HPDE6-E6E7 (cell line): ENCODE data around the gene SERPINB6.
A peak's percentile ranks its signal among the peaks of the same experiment; 100 is the strongest.
"Not testable (repeated sequence)": the region's sequence is repeated elsewhere in the genome, so short reads cannot be mapped to it uniquely, and the experiment has no call there.

Experiments used
- DNase-seq: peaks from one replicate; pipeline ENCODE4 v3.0.0; 2011; ENCODE audit warnings: missing footprints; ENCODE audit errors: extremely low spot score

The SERPINB6 gene

GRCh38 chr6:2977799-2978590, 6.6 kb upstream of the SERPINB6 start:
- DNase-seq = no peak

DNA sequence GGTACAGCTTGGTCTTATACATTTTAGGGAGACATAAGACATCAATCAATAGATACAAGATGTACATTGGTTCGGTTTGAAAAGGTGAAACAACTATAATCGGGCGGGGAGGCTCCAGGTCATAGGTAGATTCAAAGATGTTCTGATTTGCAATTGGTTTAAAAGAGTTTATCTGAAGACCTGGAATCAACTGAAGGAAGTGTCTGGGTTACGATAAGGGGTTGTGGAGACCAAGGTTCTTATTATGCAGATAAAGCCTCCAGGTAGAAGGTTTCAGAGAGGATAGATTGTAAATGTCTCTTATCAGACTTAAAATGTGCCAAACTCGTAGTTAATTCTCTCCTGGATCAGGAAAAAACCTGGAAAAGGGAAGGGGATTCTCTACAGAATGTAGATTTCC, 5.9 kb upstream of the SERPINB6 start:
- DNase-seq = no peak

DNA sequence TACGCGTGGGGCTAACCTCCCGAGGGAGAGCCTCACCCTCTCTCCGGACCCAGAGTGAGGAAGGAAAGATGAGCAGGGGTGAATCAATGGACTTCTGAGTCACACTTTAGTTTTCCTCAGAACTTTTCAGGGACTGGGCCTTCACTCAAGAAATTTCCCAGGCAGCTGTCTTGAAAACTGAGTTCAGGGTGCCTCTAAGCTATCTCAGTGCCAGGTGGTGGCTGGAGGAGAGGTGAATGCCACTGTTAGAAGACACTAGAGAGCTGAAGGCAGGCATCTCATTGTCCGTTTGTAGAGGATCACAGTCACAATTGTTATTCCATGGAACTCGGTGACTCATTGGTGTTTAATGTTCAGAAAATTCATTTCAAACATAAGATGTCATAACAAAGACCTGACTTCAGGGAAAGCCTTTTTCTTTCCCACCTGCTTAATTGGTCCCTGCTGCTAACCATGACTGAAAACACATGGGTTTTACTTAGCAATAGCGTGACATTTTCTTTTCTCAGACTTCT, 5.3 kb upstream of the SERPINB6 start:
- peak; percentile 67 for DNase-seq

DNA sequence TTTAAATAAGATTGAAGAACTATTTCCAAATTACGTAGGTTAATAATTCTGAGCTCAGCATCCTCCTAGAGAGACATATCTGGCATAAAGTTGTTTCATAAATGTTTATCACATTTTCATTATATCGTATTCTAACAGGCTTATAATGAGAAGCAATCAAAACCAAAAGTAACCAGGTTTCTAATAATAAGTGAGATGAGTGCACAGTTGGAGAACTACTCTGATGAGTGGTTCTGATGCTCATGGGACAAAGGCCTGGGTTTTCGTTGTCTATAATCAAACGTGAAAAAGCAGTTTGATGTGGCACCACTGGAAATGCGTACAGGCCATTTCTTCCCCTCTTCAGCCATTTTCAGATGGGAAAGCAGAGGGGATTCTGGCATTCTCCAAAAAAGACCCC, 4.7 kb upstream of the SERPINB6 start:
- no peak for DNase-seq

GRCh38 chr6:2973676-2974075, 2.3 kb upstream of the SERPINB6 start:
- DNase-seq = no peak

DNA sequence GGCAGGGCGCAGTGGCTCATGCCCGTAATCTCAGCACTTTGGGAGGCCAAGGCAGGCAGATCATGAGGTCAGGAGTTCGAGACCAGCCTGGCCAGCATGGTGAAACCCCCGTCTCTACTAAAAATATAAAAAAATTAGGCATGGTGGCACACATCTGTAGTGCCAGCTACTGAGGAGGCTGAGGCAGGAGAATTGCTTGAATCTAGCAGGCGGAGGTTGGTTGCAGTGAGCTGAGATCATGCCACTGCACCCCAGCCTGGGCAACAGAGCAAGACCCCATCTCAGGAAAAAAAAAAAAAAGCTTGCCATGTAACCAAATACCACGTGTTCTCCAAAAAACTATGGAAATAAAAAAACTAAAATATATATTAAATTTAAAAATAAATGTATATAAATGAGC, 1.8 kb upstream of the SERPINB6 start:
- not testable (repeated sequence) for DNase-seq

DNA sequence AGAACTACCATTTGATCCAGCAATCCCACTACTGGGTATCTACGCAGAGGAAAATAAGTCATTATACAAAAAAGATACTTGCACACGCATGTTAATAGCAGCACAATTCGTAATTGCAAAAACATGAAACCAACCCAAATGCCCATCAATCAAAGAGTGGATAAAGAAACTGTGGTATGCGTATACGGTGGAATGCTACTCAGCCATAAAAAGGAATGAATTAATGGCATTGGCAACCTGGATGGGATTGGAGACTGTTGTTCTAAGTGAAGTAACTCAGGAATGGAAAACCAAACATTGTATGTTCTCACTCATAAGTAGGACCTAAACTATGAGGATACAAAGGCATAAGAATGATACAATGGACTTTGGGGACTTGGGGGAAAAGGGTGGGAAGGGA, 1.3 kb upstream of the SERPINB6 start:
- DNase-seq = not testable (repeated sequence)

DNA sequence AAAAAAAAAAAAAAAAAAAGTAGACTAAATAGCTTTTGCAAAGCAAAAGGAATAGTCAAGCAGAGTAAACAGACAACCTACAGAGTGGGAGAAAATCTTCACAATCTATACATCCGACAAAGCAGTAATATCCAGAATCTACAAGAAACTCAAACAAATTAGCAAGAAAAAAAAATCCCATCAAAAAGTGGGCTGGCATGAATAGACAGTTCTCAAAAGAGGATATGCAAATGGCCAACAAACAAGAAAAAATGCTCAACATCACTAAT, 786 bp upstream of the SERPINB6 start:
- DNase-seq = not testable (repeated sequence)

DNA sequence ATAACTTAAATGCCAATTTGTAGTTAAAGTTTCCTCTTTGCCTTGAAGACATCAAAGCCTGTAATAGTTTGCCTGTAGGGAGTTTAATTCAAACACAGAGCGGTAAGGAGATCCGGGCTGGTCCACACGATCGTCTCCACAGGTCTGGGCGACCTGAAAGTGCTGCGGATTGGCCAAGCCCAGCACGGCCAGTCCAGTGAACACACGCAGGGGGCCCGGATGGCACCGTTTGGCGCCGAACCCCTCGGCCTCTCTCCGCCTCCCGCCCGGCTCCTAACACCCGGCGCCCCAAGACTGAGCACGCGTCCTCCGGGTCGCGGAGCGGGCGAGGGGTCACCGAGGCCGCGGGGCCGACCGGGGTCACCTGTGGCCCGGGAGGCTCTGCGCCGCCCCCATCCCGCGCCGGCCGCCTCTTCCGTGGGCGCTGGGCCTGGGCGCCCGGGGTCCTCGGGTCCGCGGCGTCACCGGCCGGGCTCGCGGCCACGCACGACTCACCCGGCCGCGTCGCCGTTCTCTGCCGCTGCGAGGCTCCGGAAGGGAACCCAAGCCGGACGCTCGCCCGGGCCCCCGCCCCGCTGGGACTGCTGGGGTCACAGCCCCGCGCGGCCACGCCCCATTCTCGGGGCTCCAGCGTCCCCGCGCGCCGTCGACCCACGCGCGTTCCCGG, 481 bp downstream of the SERPINB6 start:
- no peak for DNase-seq

DNA sequence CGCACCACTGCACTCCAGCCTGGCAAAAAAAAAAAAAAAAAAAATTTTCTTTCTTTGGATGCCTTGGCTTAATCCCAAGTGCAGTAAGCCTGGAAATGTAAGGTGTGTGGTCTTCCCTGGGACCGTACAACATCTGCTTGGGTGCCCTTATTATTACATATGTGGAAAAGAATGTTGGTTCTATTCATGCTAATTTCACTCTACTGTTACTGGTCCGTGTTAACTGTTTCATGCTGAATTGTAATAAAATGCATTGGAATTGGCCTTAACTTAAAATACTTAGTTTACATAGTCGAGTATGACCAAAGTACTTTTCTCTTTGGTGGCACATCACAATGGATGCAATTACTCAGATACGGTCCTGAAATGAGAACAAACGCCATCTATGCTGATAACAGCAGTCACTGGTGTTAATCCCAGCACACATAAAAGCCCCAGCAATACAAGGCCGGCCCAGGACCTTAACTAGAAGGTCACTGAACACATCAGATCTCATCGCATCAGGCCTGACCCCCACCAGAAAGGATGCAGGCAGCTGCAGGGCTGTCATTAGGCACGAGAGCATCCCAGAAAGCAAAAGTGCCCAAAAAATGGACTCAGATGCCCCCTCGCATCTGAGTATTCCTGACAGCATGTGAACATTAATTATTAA, 1.2 kb downstream of the SERPINB6 start:
- no peak for DNase-seq

DNA sequence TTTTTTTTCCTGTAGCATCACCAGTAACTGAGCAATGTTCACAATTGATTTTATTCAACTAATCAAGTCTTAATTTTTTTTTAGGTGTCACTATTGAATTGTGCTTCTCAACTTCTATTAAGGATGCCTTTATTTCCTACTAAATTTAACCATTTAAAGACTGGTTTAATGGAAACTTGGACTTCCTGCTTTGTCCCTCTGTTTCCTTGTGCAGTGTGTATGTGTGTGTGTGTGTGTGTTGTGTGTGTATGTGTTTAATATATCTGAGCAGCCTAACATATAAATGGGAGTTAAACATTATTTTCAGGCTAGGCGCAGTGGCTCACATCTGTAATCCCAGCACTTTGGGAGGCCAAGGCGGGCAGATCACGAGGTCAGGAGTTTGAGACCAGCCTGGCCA, 1.8 kb downstream of the SERPINB6 start:
- no peak for DNase-seq

GRCh38 chr6:2968600-2969135, 2.7 kb downstream of the SERPINB6 start:
- no peak for DNase-seq

DNA sequence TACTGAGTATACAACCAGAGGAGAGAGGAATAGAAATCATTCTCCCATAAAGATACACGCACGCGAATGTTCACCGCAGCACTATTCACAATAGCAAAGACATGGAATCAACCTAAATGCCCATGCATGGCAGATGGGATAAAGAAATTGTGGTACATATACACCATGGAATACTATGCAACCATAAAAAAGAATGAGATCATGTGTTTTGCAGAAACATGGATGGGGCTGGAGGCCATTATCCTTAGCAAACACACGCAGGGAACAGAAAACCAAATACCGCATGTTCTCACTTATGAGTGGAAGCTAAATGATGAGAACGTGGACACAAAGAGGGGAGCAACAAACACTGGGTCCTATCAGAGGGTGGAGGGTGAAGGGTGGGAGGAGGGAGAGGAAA, 3.4 kb downstream of the SERPINB6 start:
- DNase-seq = no peak

GRCh38 chr6:2966347-2966746, 5.0 kb downstream of the SERPINB6 start:
- DNase-seq = no peak

DNA sequence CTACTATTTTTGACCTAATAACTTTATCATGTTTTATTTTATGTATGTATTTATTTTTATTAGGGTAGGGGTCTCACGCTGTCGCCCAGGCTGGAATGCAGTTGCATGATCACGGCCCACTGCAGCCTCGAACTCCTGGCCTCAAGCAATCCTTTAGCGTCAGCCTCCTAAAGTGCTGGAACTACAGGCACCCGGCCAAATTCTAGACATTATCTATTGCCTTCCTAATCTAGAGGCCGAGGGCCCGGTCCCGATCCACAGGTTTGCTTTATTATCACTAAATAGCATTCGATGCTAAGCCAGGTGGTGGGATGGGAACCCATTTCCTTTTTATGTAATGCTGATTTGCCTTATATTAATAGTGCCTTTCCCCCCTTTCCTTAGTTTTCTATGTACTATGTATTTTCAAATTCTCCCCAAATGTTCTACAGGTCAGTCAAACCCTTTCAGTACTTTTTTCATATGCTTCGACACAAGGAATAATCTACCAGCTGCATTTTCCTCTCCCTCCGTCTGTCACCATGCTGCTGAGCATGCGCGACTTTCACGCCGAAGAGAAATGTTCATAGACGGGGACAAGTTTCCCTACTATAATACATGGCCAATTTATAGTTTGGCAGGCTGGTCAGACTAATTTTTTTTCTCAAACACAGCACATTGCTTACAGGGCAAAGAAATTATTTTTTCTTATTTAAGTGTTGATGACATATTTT, 6.4 kb downstream of the SERPINB6 start:
- no peak for DNase-seq

DNA sequence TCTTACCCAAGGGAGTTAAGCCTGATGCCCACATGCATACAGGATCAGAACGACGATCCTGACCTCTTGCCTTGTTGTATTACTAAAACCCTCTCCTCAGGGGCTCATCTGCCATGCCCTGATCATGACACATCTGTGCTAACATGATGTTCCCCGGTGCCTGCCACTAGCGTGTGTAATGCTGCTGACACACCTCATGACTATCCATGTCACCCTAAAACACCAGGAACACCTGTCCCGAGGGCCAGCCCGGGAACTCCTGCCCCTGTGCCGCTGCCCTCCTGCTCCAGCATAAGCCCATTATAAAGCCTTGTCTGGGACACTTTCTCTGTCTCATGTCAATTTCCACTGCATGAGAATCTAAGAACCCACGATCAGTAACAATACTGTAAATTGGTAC, 7.6 kb downstream of the SERPINB6 start:
- DNase-seq = no peak

DNA sequence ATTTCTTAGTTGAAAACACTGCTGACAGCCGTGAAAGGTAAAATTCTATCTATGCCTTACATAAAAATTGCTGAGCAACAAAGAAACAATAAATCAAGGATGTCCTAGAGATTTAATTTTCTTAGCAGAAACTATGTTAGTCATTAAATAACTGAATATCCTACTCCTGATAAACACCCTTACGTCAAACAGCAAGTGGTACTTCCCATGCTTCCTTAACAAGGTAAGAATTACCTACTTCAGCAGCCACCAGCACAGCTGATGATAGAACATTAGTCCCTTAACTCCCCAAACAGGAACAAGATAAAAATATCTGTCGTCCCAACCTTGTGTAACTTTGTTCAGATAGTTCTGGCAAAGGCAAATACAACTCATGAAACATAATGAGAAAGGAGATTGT, 8.7 kb downstream of the SERPINB6 start:
- no peak for DNase-seq

DNA sequence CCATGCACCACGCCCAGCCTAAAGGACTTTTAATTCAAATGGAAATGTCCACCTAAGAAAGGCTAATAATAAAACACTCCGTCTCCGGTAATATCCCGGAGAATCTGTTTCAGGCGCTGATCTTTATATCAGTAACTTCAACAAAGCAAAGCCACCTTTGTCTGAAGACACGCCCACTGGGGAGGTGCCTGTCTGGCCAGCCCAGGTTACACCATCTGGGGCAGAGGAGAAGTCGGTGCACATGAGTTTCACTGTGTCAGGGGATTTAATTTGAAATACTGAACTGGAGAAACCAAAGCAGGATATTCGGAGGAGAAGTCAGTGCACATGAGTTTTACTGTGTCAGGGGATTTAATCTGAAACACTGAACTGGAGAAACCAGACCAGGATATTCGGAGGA, 9.4 kb downstream of the SERPINB6 start:
- DNase-seq = no peak

DNA sequence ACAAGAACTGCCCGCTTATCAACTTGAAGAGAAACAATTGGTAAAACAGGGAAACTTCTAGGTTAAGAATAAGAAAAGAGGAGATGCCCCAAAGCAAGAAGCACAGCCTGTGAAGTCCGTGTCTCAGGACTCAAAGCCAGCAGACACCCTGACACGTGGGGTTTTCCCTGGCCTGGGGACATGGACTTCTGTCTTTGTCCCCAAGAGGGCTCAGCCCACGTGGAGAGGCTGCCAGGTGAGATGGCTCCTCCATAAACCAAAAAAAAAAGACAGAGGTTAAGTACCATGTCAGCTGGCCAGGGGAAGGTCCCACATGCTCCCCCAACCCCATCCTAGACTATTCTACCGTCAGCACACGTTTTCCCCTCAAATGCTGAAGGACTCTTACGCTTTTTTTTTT, 9.9 kb downstream of the SERPINB6 start:
- DNase-seq = no peak

DNA sequence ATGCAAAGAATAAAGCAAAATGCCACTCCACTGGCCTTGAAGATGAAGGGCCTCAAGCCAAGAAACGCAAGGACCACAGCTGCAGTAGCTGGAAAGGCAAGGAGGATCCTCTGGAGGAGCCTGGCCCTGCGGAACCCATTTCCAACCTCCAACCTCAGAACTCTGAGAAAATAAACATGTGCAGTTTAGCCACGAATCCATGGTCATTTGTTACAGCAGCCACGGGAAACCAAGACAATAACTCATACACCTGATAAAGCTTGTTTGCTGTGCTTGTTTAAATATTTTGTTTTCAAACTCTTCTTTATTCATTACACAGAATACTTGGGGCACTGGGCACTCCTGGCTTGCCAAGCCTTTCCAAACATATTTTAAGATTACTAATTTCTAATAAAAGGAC, 10.4 kb downstream of the SERPINB6 start:
- DNase-seq = no peak

- DNase-seq = peak; percentile 43
Measured at GRCh38 chr6:2959909-2960719, 11.3 kb downstream of the SERPINB6 start.
